Common myeloid progenitor, CD34-positive (primary cell): ENCODE measurements around the gene LRRC8E.

ENCODE experiments used
- CTCF ChIA-PET: fragments of 350-600 bp; sonication (Branson Sonifier 250); formaldehyde crosslinking; loops from one replicate; lab custom pipeline; 2021; ENCODE audit warnings: antibody characterized with exemption; lab: Charles Lee
- POLR2A ChIA-PET: fragments of 350-600 bp; sonication (Branson Sonifier 250); formaldehyde crosslinking; loops from one replicate; lab custom pipeline; 2021; ENCODE audit warnings: antibody characterized with exemption; lab: Charles Lee
- DNase-seq, 3 donors: peaks; one replicate each; pipeline versions ENCODE4 v3.0.0 to v3.0.0-alpha.2; 2013
- H3K27ac ChIP-seq, 2 experiments: 1 replicate in 1 of 2; 2 replicates in 1 of 2; pipeline ENCODE4 v1.7.0; 2013; ENCODE audit warnings: inconsistent platforms in 2 of 2, low read length in 2 of 2, mild to moderate bottlenecking in 2 of 2, low read depth in 1 of 2, moderate library complexity in 1 of 2; ENCODE audit not compliant: severe bottlenecking in 2 of 2, insufficient read depth in 1 of 2, poor library complexity in 1 of 2
- H3K27me3 ChIP-seq, 5 experiments: replicated peaks in 2 of 5; 1 replicate in 3 of 5; 2 replicates in 2 of 5; pipeline versions ENCODE4 v1.6.1 to v1.7.0; 2013; ENCODE audit warnings: low read length in 4 of 5, mild to moderate bottlenecking in 2 of 5, moderate library complexity in 2 of 5, inconsistent platforms in 1 of 5; ENCODE audit not compliant: insufficient read depth in 5 of 5, control insufficient read depth in 4 of 5
- H3K36me3 ChIP-seq, 4 experiments: 1 replicate in 2 of 4; 2 replicates in 2 of 4; pipeline versions ENCODE4 v1.6.1 to v1.7.0; 2013; ENCODE audit warnings: low read length in 3 of 4, control low read depth in 1 of 4, mild to moderate bottlenecking in 1 of 4; ENCODE audit not compliant: control insufficient read depth in 4 of 4, insufficient read depth in 4 of 4
- H3K4me1 ChIP-seq, 4 experiments: 1 replicate in 3 of 4; 2 replicates in 1 of 4; pipeline versions ENCODE4 v1.6.1 to v1.7.1; 2013; ENCODE audit warnings: low read length in 3 of 4, mild to moderate bottlenecking in 3 of 4, control low read depth in 1 of 4, inconsistent platforms in 1 of 4, moderate library complexity in 1 of 4; ENCODE audit not compliant: control insufficient read depth in 4 of 4, insufficient read depth in 4 of 4; ENCODE audit errors: control extremely low read depth in 1 of 4
- H3K4me3 ChIP-seq, 7 experiments: 1 replicate in 4 of 7; 2 replicates in 3 of 7; pipeline versions ENCODE4 v1.5.1 to v1.7.0; 2013; ENCODE audit warnings: mild to moderate bottlenecking in 7 of 7, low read length in 6 of 7, moderate library complexity in 6 of 7, inconsistent platforms in 2 of 7, low read depth in 2 of 7, control low read depth in 1 of 7; ENCODE audit not compliant: insufficient read depth in 4 of 7, control insufficient read depth in 1 of 7; ENCODE audit errors: extremely low read depth in 1 of 7
- H3K9me3 ChIP-seq, 5 experiments: 1 replicate in 4 of 5; 2 replicates in 1 of 5; pipeline versions ENCODE4 v1.6.1 to v1.7.1; 2013; ENCODE audit warnings: low read length in 4 of 5, mild to moderate bottlenecking in 2 of 5, inconsistent platforms in 1 of 5, low read depth in 1 of 5, moderate library complexity in 1 of 5; ENCODE audit not compliant: control insufficient read depth in 4 of 5, insufficient read depth in 2 of 5; ENCODE audit errors: control extremely low read depth in 1 of 5
- WGBS: methylation state at CpG from one replicate; pipeline ENCODE4 v1.1.5; 2013; ENCODE audit not compliant: insufficient coverage; 5-methylcytosine and 5-hydroxymethylcytosine counted together

The LRRC8E gene

DNA sequence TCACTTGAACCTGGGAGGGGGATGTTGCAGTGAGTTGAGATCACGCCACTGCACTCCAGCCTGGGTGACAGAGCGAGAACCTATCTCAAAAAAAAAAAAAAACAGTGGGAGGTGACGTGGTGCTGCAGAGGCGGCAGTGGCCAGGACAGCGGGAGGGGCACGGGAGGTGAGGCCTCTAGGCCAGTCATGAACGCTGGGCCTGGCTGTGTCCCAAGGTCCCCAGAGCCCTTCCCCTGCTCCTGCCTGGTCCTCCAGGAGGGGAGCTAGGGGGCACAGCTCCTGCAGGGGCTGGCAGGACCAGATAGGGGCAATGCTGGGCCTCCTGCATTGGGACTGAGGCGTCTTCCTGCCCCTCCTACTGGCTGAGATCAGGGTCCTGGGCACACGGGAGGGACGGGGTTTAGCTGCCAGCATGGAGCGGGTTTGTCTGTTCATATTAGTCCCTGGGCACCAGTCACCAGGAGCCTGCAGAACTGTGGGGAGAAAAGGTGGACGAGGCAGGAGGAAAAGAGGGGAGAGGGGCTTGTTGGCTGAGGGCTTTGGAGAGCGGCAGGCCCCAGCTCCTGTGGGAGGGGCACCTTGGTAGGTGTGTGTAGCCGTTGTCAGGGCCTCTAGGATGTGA lies 19.9 kb downstream of the LRRC8E start:
- WGBS, result 97% methylated on average over 14 of the region's 14 CpGs
- H3K27ac ChIP-seq, result no peak overlapping the region
- no peak for DNase-seq
- H3K36me3 ChIP-seq, result peaks cover 8 to 51% (median 33%) of the 10 kb centered on the region in 4 experiments
- ChIA-PET CTCF (interaction anchor here (4.3 kb wide), 1 partner anchor 11 kb away, joined by 16 read pairs; the partner anchor contains the start of gene SNAPC2), POLR2A (no interaction called here)
- peaks cover 0 to 16% (median 13%) of the 10 kb centered on the region in 4 experiments for H3K4me1 ChIP-seq
- no peak overlapping the region for H3K4me3 ChIP-seq
- no peaks in the 10 kb centered on the region for H3K27me3 ChIP-seq
- no peaks in the 10 kb centered on the region for H3K9me3 ChIP-seq

- Histone ChIP-seq H3K27me3 (no peaks in the 10 kb centered on the region), H3K9me3 (no peaks in the 10 kb centered on the region), H3K4me1 (peaks cover 0 to 14% (median 11%) of the 10 kb centered on the region in 4 experiments), H3K4me3 (no peak overlapping the region), H3K36me3 (peaks cover 8 to 52% (median 33%) of the 10 kb centered on the region in 4 experiments), H3K27ac (no peak overlapping the region)
- POLR2A ChIA-PET, result no interaction called here
- no peak for DNase-seq
- 98% methylated on average over 14 of the region's 19 CpGs for WGBS
- CTCF ChIA-PET, result interaction anchor here (4.3 kb wide), 1 partner anchor 10 kb away, joined by 16 read pairs; the partner anchor contains the start of gene SNAPC2
These were observed 20.6 kb downstream of the LRRC8E start for GRCh38 chr19:7908742-7909461.

DNA sequence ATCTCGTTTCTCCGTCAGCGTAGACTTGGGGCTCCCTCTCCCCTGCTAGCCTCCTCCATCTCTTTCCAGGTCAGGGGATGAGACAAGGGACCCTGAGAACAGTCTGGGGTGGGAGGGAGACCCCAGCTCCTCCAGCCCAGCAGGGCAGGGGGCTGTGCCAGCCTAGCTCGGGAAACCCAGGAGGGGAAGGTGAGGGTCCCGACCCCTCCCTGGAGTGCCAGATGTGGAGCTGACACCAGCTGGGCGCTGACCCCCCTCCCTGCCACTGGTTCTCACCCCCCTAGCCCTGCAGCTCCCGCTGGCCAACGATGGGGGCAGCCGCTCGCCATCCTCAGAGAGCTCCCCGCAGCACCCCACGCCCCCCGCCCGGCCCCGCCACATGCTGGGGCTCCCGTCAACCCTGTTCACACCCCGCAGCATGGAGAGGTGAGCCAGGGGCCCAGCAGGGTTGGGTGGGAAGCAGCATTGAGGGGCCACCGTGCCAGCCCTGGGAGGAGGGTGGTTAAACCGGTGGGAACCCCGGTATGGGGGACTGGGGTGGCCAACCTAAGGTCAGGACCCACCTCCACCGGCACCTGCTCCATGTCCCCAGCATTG lies 21.3 kb downstream of the LRRC8E start:
- CTCF ChIA-PET, result interaction anchor here (4.3 kb wide), 1 partner anchor 10 kb away, joined by 16 read pairs; the partner anchor contains the start of gene SNAPC2
- POLR2A ChIA-PET, result no interaction called here
- Histone ChIP-seq H3K4me3 (no peak overlapping the region), H3K9me3 (no peaks in the 10 kb centered on the region), H3K27ac (no peak overlapping the region), H3K36me3 (peaks cover 8 to 52% (median 33%) of the 10 kb centered on the region in 4 experiments), H3K27me3 (peaks cover 0 to 7% (median 2%) of the 10 kb centered on the region in 5 experiments), H3K4me1 (peaks cover 0 to 9% (median 7%) of the 10 kb centered on the region in 4 experiments)
- DNase-seq, result no peak
- WGBS, result 93% methylated on average over 7 of the region's 21 CpGs

GRCh38 chr19:7910321-7911161 lies 22.2 kb downstream of the LRRC8E start:
- Histone ChIP-seq H3K9me3 (no peaks in the 10 kb centered on the region), H3K27ac (no peak overlapping the region), H3K4me3 (no peak overlapping the region), H3K4me1 (peaks cover 0 to 4% (median 2%) of the 10 kb centered on the region in 4 experiments), H3K36me3 (peaks cover 8 to 52% (median 33%) of the 10 kb centered on the region in 4 experiments), H3K27me3 (peaks cover 0 to 16% (median 5%) of the 10 kb centered on the region in 5 experiments)
- CTCF ChIA-PET, result interaction anchor here (1.9 to 4.3 kb wide), 3 partner anchors 9 to 41 kb away, joined by 7 to 16 read pairs (median 12); partner anchors contain the start of gene SNAPC2
- WGBS, result 97% methylated on average over 37 of the region's 54 CpGs
- POLR2A ChIA-PET, result no interaction called here
- DNase-seq, result no peak

- peaks cover 0 to 27% (median 6%) of the 10 kb centered on the region in 5 experiments for H3K27me3 ChIP-seq
- H3K27ac ChIP-seq, result no peak overlapping the region
- peaks cover 0 to 15% (median 12%) of the 10 kb centered on the region in 4 experiments for H3K4me1 ChIP-seq
- H3K9me3 ChIP-seq, result no peaks in the 10 kb centered on the region
- CTCF ChIA-PET, result interaction anchor here (1.1 to 3.4 kb wide), 3 partner anchors 8 to 43 kb away, joined by 3 to 12 read pairs (median 7); partner anchors contain the start of gene SNAPC2
- POLR2A ChIA-PET, result no interaction called here
- WGBS, result over 99% methylated on average over 14 of the region's 18 CpGs
- peaks cover 8 to 50% (median 31%) of the 10 kb centered on the region in 4 experiments for H3K36me3 ChIP-seq
- no peak overlapping the region for H3K4me3 ChIP-seq
- no peak for DNase-seq
These were observed 23.3 kb downstream of the LRRC8E start for GRCh38 chr19:7911508-7912143.

DNA sequence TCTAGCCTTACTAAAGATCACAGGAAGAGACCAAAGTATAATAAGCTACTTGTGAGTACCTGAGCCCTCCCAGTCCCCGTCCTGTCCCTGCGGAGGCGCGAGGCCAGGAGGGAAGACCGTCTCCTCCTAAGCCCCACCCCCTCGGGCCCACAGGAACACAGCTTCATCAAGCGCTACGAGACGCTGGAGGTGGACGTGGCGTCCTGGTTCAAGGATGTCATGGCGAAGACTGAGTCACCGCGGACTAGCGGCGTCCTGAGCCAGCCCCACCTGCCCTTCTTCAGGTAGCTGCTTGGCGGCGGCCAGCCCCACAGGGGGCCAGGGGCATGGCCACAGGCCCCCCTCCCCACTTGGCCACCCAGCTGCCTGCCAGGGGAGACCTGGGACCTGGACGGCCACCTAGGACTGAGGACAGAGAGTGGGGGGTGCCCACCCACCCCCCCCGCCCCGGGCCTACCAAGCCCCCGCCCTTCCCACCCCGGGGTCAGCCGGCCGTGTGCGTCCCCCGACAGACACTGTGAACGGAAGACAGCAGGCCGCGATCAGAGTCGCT lies 23.9 kb downstream of the LRRC8E start:
- 97% methylated on average over 18 of the region's 31 CpGs for WGBS
- Histone ChIP-seq H3K4me3 (no peak overlapping the region), H3K36me3 (peaks cover 8 to 48% (median 30%) of the 10 kb centered on the region in 4 experiments), H3K4me1 (peaks cover 0 to 20% (median 18%) of the 10 kb centered on the region in 4 experiments), H3K27ac (no peak overlapping the region), H3K27me3 (peaks cover 0 to 33% (median 8%) of the 10 kb centered on the region in 5 experiments), H3K9me3 (no peaks in the 10 kb centered on the region)
- CTCF ChIA-PET, result interaction anchor here (1.1 to 3.4 kb wide), 3 partner anchors 8 to 43 kb away, joined by 3 to 12 read pairs (median 7); partner anchors contain the start of gene SNAPC2
- POLR2A ChIA-PET, result no interaction called here
- no peak for DNase-seq
